HG03442 (cell line): ENCODE results near the gene PIM3.

ENCODE experiments used
- ATAC-seq: cut with Tn5 transposase; IDR thresholded peaks from one replicate; pipeline ENCODE4 v1.9.1; 2021; ENCODE audit warnings: mild to moderate bottlenecking, moderate library complexity; ENCODE audit not compliant: unreplicated experiment

Gene PIM3

GRCh38 chr22:49966041-49966773, 5.6 kb downstream of the PIM3 start:
- ATAC-seq, result no peak

- no peak for ATAC-seq
These were observed 6.5 kb downstream of the PIM3 start for GRCh38 chr22:49966774-49967705.

GRCh38 chr22:49967706-49968208, 7.2 kb downstream of the PIM3 start:
- no peak for ATAC-seq

- ATAC-seq, result no peak
These were observed 7.8 kb downstream of the PIM3 start for GRCh38 chr22:49968313-49968830.

- ATAC-seq, result no peak
These were observed 8.5 kb downstream of the PIM3 start for GRCh38 chr22:49968831-49969661.

- ATAC-seq, result no peak
These were observed 9.4 kb downstream of the PIM3 start for GRCh38 chr22:49969751-49970527.

- peak; percentile 72 for ATAC-seq
These were observed 10.1 kb downstream of the PIM3 start for GRCh38 chr22:49970528-49971231.

- peak; percentile 24 for ATAC-seq
These were observed 10.9 kb downstream of the PIM3 start for GRCh38 chr22:49971232-49972162.

GRCh38 chr22:49972163-49973017, 11.8 kb downstream of the PIM3 start:
- ATAC-seq, result no peak

GRCh38 chr22:49973018-49973961, 12.7 kb downstream of the PIM3 start:
- ATAC-seq, result no peak

GRCh38 chr22:49975543-49976389, 15.2 kb downstream of the PIM3 start:
- no peak for ATAC-seq

- no peak for ATAC-seq
These were observed 16.0 kb downstream of the PIM3 start for GRCh38 chr22:49976439-49977175.

GRCh38 chr22:49977578-49977977, 17.0 kb downstream of the PIM3 start:
- ATAC-seq, result no peak

- no peak for ATAC-seq
These were observed 19.2 kb downstream of the PIM3 start for GRCh38 chr22:49979587-49980264.
